HTERT RPE-1 (cell line): ENCODE data around the gene CDPF1.

ENCODE experiments used
- in situ Hi-C: fragments of 300-500 bp; cut with MboI; formaldehyde crosslinking; loops from 4 replicates; pipeline ENCODE4 v1.14.3; 2020; ENCODE audit warnings: low sequenced_read_pairs

Gene CDPF1, protein sequence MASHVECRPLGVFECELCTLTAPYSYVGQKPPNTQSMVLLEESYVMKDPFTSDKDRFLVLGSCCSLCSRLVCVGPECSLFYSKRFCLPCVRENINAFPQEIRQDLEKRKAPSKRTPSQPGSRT

GRCh38 chr22:46250035-46250782 is at the start of gene CDPF1:
Gene CDPF1 (minus strand): TSS chr22:46250293. CDS start chr22:46248284, 2,009 bp downstream.
- in situ Hi-C loops = no loop called here

GRCh38 chr22:46299101-46299500 is 49.0 kb upstream of the CDPF1 start:
- in situ Hi-C loops = no loop called here

- in situ Hi-C loops = no loop called here
These were observed 47.2 kb upstream of the CDPF1 start for GRCh38 chr22:46297151-46297812.

- in situ Hi-C loops = no loop called here
These were observed 46.4 kb upstream of the CDPF1 start, which contains the start of gene GTSE1 for GRCh38 chr22:46296257-46297150. Gene GTSE1 (plus strand): TSS chr22:46296870. CDS start chr22:46297401, 531 bp downstream.

GRCh38 chr22:46295277-46295971 is 45.3 kb upstream of the CDPF1 start:
- in situ Hi-C loops = no loop called here

GRCh38 chr22:46294784-46295183 is 44.7 kb upstream of the CDPF1 start:
- in situ Hi-C loops = no loop called here

DNA sequence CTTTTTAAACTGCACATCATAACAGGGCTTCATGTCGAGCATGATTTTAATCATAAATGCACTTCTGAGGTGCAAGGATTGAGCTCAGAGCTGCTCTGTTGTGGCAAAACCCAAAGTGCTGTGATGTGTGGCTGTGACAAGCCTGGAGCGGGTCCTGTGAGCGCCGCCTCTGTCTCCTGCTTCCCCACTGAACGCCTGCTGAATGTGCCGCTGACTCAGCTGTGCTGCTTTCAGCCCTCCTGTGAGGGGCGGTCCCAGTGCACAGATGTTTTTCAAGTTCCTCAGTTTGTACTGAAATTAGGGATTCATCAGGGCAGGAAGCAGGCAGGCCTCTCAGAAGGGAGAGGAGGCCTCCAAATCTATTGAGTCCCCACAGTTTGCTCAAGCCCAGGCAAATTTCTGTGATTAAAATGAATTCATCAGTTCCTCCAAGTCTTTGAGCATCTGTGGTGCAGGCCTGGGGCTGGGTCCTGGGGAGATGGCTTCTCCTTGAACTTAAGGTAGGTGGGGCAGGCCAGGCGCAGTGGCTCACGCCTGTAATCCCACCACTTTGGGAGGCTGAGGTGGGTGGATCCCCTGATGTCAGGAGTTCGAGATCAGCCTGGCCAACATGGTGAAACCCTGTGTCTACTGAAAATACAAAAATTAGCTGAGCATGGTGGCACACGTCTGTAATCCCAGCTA is 43.6 kb upstream of the CDPF1 start:
- in situ Hi-C loops = no loop called here

GRCh38 chr22:46292732-46293131 is 42.6 kb upstream of the CDPF1 start:
- in situ Hi-C loops = no loop called here

DNA sequence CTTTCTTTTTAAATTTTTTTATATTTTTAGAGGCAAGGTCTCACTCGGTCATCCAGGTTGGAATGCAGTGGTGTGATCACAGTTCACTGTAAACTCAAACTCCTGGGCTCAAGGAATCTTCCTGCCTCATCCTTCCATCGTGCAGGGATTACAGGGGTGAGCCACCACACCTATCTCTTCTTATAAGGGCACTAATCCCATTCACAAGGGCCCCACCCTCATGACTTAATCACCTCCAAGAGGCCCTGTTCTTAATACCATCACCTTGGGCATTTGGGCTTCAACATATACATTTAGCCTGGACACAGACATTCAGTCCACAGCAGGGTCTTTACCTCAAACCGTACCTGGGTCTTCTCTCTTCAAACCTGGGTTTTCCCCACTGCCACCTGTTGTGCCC is 42.1 kb upstream of the CDPF1 start:
- in situ Hi-C loops = no loop called here

DNA sequence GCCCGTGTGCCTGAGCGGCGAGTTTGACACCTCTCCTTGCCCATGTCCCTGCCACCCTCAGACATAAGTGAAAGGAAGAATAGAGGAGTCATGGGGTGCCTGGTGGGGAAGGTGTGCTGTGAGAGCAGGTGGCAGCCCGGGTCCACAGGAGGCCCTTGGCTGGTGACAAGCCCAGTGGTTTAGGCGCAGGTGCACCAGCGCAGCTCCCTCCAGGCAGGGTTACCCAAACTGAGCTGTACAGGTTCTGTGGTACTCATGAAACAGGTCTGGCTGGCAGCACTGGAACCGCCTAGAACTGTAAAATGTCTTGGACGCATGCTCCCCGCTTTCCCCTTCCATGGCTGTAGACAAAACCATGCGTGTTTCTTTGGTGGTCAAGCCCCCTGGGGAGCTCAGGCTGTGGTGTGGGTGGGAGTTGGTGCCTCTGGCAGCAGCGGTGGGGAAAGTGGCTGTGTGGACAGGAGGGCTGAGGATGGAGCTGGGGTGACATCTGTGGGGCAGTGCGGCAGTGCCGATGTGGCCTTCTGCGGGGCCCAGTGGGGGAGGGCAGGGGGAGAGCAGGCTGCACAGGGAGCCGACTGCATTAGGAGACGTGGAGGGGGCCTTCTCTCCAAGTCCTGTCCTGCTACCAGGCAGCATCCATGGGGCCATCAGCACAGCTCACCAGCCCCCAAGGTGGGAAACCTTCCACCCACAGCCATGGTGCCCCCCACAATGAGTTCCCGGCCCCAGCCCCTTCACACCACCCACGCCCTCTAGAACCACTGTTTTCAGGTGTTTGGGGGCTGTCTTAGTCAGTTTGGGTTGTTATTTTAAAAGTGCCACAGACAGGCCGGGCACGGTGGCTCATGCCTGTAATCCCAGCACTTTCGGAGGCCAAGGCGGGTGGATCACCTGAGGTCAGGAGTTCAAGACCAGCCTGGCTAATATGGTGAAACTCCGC is 41.0 kb upstream of the CDPF1 start:
- in situ Hi-C loops = no loop called here

DNA sequence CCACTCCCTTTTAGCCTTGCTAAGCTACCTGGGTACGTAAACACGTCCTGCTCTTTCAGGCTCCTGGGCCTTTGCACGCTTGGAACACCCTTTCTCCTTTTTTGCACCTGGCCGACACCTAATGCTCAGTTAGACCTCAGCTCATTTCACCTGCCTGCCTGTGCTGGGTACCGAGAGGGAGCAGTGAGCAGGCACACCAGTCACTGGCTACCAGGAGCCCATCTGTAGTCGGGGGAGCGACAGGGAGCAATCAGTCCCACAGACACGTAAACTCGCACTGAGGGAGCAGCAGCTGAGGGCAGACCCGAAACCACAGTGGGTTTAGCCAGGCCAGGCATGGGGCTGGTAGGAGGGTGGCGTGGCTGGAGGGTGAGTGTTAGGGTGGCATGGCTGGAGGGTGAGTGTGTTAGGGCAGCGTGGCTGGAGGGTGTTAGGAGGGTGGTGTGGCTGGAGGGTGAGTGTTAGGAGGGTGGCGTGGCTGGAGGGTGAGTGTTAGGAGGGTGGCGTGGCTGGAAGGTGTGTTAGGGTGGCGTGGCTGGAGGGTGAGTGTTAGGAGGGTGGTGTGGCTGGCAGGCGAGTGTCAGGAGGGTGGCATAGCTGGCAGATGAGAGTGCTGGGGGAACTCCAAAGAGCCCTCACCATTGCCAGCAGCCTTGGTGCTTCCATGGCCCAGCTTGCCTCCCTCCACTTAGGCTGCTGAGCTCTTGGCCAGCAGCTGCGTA is 40.2 kb upstream of the CDPF1 start:
- in situ Hi-C loops = no loop called here

- in situ Hi-C loops = no loop called here
These were observed 39.3 kb upstream of the CDPF1 start for GRCh38 chr22:46289244-46289891.

DNA sequence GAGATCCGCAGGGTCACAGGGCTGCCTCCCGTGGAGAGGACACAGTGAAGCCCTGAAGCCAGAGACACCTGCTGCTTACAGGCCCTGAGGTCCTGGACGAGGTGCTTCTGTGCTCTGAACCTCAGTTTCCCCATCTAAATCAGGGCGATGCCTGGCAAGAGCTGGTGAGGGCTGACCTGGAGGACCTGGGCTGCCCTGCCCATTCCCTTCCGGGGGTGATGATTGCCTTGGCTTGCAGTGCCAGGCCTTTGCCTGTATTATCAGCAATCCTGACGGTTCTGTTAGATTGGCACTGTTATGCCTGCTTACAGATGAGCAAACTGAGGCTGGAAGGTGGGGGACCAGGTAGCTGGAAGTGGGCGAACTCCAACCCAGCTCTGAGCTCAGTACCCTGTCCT is 38.8 kb upstream of the CDPF1 start:
- in situ Hi-C loops = no loop called here

GRCh38 chr22:46287873-46288751 is 38.0 kb upstream of the CDPF1 start:
- in situ Hi-C loops = no loop called here

GRCh38 chr22:46286941-46287872 is 37.1 kb upstream of the CDPF1 start:
- in situ Hi-C loops = no loop called here

- in situ Hi-C loops = no loop called here
These were observed 35.9 kb upstream of the CDPF1 start for GRCh38 chr22:46286006-46286405.
